Omental fat pad (tissue), 4 donors: ENCODE data around the gene GLOD5. TPM values are rescaled to one million over a fixed set of nuclear protein-coding genes. Genes with fewer than 3 reads are reported as not detected.

Experiments used
- ATAC-seq: fragments of 150-250 bp; one replicate; pipeline ENCODE4 v1.9.1; 2016; ENCODE audit warnings: mild to moderate bottlenecking, moderate library complexity; ENCODE audit not compliant: low FRiP score
- DNase-seq: peaks from one replicate; pipeline ENCODE4 v3.0.0-alpha.2; 2019; ENCODE audit warnings: low spot score
- CTCF ChIP-seq, 3 donors: fragments of 450-650 bp; IDR thresholded peaks; one replicate each; pipeline ENCODE4 v1.5.1; 2016 to 2017; ENCODE audit warnings: antibody characterized with exemption in 3 of 3, mild to moderate bottlenecking in 3 of 3, moderate library complexity in 2 of 3
- total RNA-seq, 4 donors: library from RNA; depleted of rRNA; stranded (reverse); fragments of >200 nt; gene quantifications; one replicate each; pipeline ENCODE4 v1.1.0, GENCODE V29; 2016

Gene GLOD5
- total RNA-seq, 4 donors from 2014 or later = not detected

DNA sequence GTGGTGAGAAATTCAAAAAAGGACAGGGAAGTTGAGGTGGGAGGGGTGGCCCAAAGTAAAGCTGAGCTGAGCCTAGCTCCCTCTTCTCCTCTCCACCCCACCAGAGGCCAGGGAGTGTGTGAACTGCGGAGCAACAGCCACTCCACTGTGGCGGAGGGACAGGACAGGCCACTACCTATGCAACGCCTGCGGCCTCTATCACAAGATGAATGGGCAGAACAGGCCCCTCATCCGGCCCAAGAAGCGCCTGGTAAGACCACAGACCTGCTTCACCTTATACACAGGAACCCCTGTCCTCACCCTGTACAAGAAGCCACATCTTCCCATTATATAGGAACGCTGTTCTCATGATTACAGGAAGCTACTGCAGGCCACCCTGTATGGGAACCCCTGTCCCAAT lies 30.7 kb downstream of the GLOD5 start:
- ATAC-seq (no peak), DNase-seq (no peak)
- no peak for TF ChIP-seq CTCF (IDR thresholded peaks at IDR 0.05)

- DNase-seq (no peak), ATAC-seq (no peak)
- no peak for TF ChIP-seq CTCF (IDR thresholded peaks at IDR 0.05)
Observed at GRCh38 chrX:48793935-48794334, 32.4 kb downstream of the GLOD5 start.

DNA sequence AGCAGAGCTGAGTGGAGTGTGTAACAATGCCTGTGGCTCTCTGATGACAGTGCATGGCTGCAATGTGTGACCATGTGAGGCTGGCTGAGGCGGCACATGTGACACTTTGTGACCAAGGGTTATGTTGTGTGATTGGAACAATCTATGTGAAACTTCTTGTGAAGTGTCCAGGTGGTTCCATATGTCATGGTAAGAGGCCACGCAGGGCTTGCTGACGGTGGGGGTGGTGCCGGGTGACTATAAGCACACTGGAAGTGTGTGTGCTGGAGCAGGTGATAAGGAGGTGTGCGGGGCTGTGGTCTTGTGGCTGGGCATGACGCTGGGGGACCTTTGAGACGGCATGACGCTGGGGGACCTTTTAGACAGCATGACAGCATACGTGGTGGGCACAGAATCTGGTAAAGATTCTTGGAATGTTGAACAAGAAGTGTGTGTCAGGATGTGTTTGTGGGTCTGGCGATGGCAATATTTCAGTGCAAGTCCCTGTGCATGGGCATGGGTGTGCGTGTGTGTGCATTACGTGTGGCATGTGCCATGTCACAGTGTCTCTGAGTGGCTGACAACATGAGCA lies 32.9 kb downstream of the GLOD5 start:
- DNase-seq (no peak), ATAC-seq (no peak)
- TF ChIP-seq CTCF (IDR thresholded peaks at IDR 0.05) = no peak

- TF ChIP-seq CTCF (IDR thresholded peaks at IDR 0.05) = no peak
- no peak for ATAC-seq
- no peak for DNase-seq
Observed at GRCh38 chrX:48794911-48795515, 33.5 kb downstream of the GLOD5 start.

DNA sequence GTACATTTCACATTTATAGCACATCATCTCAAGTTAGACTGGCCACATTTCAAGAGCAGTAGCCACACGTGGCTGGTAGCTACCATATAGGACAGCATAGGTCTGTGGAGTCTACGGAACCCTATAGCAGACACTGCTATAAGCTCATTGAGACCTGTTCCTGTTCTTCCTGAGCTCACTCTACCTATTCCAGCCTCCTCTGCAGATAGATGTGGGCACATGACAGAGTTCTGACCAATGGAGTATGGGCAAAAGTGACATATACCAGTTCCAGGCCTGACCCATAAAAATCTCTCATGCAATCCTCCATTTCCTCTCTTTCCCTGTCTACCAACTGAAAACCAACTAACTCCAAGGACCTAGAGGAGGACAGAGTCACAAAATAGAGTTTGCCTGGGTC lies 36.8 kb downstream of the GLOD5 start:
- no peak for DNase-seq
- no peak for ATAC-seq
- no peak for TF ChIP-seq CTCF (IDR thresholded peaks at IDR 0.05)

DNA sequence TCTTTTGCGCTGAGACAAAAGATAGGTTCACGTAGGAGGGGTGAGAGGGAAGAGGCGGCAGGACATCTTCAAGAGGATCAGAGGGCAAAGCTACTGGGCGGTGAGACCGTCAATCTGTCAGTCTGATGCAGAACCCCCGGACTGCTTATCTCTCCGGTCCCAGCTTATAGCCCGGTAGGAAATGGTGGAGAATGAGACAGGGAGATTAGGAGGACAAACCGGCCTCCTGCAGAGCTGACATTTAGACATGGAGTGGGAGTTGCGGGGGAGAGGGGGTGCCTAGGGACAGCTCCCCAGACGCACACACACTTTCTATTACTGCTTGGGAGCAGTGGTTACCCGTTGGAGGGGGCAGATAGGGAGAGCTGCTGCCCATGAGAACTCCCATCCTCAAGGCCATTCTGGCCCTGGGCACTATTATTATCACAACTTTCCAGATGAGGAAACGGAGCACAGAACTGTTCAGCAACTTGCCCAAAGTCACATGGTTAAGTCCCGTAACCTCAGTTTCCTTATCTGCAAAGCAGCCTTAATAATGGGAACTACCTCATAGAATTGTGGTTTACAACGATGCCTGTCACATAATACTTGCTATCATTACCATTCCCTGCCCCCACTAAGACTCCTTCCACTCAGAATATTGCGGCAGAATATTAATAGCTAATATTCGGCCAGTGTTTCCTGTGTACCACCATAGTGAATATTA lies 39.2 kb downstream of the GLOD5 start:
- ATAC-seq (no peak), DNase-seq (no peak)
- TF ChIP-seq CTCF (IDR thresholded peaks at IDR 0.05) = no peak
